Stimulated activated CD4-positive, alpha-beta T cell treated with anti-CD3 and anti-CD28 coated beads, Interleukin-1b, Interleukin-23, amount 100 ng/mL, for 24 hours (primary cell): ENCODE measurements around the gene PLSCR1.
"Not testable (repeated sequence)": the region's sequence is repeated elsewhere in the genome, so short reads cannot be mapped to it uniquely, and the experiment has no call there.

Experiments used
- DNase-seq, 4 experiments: peaks; one replicate each; pipeline ENCODE4 v3.0.0-alpha.2; 2020; ENCODE audit warnings: low read depth in 4 of 4, low spot score in 1 of 4

The PLSCR1 gene

DNA sequence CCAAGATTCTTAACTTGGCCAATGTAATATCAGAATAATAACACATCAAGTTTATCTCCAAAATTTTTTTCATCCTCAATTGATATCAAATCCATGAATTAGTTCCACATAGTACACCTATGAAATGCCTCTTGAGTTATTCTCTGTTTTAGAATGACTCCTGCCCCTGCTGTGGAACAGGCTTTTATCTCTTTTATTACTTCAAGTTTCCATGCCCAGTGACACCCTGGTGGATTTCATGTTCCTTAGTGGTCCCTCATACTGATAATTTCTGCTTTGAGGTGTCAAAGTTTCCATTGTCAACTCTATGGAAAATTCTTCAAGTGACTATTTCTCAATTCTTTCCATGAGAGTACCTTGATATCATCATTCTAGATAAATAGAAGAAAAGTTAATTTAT lies 24.6 kb downstream of the PLSCR1 start:
- no peak for DNase-seq

DNA sequence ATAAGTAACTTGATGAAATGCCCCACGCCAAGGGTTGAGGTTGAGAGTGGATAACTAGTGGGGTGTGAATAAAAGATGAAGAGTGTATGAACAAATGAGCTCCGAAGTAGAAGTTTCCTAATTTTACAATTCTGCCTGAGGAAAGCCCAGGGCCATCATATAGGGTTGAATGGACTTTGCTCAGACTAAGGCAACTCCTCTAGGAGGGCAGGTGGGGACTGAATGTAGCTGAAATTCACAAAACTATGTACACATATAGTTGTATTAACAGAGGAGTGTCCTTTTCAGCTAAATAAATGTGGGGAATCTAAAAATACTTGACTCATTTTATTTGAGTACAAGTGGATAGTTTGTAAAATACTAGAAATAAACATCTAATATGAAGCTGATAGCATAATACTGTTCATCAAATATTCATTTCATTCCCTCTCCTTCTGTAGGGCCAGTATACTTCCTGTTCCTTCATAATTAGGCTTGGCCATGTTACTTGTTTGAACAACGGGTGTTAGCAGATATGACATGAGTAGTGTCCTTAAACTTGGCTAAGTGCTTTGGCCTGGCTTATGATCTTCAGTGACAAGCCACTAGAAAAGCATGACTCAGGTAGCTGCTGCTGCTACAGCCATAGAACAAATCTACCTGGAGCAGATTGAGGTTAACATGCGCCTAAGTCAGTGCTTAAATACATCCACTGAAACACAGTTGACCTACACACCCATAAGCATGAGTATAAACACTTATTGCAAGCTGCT lies 26.5 kb downstream of the PLSCR1 start:
- no peak for DNase-seq

DNA sequence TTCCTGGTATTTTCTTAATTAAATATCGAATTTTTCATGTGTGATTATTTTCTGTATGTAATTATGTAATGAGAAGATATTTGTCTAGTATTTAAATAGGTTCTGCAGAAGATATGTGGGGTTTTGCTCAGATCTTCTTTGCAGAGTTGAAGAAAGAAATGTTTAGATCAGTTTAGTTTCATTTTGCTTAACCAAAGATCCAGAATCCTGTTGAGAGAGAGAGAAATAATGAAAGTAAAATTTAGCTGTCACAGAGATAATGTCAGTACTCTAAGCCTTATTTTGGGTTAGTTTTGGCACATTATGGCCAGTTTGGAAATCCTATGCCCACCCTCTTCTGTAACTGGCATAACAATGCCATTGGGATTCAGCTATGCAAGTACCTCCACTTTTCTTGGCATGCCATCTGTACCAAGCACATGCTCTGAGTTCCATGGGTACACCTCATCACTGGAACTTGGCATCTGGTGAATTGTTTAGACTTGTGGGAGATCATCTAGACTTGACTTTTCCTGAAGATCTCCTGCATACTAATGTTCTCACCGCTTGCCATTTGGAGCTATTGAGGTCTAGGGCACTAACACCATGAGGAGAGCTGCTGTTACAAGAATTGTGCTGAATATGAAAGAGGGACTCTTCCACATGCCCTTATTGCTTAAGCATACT lies 30.9 kb downstream of the PLSCR1 start:
- DNase-seq = no peak

DNA sequence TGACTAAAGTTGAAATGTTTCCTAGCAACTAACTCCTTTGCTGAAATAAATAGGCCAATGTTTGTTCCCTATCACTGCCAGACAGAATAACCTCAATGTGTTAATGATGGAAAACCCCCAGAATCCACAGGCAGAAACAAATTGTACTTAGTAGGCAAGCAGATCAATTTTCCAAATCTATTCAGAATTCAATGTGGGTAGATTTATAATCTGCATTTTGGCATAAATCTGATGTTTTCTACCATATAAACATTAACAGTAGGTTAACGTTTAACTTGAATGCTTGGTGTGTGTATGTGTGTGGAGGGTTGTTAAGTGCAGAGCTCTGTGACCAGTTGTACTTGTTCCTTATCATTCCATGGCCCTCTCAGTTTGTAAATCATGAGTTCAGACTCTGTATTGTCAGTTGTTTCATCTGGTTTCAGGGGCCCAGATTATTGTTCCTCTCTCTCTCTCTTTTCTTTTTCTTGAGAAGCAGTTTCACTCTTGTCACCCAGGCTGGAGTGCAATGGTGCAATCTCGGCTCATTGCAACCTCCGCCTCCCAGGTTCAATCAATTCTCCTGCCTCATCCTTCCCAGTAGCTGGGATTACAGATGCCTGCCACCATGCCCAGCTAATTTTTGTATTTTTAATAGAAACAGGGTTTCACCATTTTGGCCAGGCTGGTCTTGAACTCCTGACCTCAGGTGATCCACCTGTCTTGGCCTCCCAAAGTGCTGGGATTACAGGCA lies 32.8 kb downstream of the PLSCR1 start:
- no peak for DNase-seq

DNA sequence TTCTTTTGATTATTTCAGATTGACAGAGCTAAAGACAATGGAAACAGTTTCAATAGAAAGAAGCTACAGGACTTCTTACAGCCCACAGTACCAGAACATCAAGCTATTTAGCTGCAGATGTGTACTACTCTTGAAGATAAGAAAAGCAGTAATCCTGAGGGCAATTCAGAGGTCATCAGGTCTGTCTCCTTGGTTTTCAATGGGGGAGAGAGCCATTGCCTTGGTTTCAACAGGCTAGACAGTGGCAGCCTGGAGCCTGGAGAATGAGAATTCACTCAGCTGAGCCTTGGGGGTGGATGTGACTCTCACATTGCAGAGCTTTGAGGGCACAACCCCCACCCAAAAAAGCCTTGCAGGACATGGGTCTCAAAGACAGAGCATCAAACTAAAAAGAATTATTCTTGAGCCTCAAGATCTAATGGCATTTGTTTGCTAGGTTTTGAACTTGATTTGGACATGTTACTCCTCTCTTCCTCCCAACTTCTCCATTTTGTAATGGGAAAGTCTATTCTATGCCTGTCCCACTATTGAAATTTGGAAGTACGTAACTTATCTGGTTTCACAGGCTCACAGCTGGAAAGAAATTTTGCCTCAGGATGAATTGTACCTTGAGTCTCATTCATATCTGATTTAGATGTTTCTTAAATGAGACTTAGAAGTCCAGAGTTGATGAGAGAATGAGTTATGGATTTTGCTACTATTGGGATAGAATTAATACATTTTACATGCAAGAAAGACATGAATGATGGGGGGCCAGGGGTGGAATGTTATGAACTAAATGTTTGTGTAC lies 36.9 kb downstream of the PLSCR1 start:
- no peak for DNase-seq

DNA sequence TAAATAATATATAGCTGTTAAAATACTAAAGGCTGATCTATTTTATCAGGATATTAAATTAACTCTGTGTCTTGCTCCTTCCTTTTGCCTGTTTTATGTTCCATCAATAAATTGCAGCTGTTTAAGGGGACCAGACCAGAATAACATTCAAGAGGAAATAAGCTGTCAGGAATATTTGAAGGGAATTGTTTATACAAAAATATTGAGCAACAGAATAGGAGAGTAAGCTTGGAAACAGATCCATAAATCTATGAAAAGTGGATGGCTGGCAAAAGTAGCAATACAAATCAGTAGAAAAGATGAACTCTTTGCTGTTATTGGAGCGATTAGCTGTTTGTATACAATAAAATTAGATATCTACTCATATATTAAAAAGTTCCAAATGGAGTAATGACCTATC lies 38.9 kb downstream of the PLSCR1 start:
- no peak for DNase-seq

DNA sequence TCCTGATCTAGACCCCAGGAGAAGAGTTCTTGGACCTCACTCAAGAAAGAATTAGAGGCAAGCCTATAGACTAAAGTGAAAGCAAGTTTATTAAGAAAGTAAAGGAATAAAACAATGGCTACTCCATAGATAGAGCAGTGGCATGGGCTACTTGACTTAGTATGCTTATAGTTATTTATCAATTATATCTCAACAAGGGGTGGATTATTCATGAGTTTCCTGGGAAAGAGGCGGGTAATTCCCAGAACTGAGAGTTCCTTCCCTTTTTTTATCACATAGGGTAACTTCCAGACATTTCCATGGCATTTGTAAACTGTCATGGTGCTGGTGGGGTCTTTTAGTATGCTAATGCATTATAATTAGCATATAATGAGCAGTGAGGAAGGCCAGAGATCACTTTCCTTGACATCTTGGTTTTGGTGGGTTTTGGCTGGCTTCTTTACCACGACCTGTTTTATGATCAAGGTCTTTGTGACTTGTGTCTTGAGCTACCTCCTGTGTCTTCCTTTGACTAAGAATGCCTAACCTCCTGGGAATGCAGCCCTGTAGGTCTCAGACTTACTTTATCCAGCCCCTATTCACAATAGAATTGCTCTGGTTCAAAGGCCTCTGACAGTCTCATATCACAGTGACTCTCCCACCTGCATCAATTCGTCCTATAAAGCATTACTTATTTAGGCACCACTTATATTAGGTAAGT lies 39.8 kb downstream of the PLSCR1 start:
- no peak for DNase-seq

DNA sequence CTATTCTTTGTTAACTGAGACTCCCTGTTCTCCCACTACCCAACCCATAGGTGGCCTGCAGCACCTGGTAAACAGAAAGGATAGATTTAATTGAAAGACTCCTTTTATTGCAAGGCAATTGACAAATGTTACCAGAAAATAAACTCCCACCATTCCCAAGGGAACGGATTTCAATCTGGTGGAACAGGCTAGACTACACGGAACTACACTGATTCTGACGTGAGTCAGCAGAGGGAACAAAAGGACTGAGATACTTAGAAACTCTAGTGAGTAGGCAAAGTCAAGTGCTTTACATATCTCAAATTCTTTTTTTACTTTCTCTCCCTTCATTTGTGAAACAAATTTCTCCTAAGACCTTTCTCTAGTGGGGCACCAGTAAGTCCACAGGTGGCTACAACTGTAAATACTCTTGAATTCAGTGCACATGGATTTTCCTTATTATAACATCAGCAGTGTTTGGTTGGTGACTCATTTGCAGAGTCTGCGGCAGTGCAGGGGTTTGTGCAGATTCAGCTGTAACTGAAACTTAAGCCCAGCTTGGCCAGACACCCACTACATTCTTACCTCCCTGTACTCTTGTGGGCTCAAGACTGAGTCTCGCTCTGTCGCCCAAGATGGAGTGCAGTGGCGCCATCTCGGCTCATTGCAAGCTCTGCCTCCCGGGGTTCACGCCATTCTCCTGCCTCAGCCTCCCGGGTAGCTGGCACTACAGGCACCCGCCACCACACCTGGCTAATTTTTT lies 40.8 kb downstream of the PLSCR1 start:
- no peak for DNase-seq

DNA sequence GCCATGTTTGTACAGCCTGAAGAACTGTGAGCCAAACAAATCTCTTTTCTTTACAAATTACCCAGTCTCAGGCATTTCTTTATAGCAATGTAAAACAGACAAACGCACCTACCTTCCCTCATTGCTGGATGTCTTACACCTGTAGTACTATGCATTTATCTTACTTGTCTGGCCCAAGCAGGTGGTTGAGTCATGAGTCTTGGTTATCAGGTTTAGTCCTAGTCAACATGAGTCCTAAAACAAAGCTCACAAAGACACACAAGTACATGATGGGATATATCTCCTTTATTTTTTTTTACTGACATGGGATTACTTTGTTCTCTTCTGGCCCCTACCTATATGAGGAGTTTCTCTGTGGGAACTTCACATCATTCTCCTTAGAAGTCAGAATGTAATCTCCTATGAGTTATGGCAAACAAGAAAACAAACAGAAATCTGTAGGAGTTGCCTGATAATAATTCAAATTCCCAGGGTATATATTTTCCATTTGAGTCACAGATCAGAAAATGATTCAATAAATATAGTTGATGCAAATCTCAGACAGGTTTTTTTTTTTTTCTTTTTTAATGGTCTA lies 41.4 kb downstream of the PLSCR1 start:
- no peak for DNase-seq

DNA sequence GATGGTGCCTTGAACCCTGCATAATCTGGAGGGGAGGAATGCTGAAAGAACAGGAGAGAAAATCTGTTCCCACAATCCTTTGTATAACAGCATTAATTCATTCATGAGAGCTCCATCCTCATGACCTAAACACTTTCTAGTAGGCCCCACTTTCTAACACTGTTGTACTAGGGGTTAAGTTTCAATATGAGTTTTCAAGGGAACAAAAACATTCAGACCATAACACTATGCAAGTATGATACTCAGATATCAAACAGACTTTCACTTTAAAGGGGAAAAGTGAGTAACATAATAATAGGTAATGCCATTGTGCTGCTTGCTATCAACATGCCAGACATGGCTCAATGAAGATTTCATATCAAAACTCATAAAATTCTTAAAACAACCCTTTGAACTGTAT lies 42.7 kb downstream of the PLSCR1 start:
- DNase-seq = no peak

DNA sequence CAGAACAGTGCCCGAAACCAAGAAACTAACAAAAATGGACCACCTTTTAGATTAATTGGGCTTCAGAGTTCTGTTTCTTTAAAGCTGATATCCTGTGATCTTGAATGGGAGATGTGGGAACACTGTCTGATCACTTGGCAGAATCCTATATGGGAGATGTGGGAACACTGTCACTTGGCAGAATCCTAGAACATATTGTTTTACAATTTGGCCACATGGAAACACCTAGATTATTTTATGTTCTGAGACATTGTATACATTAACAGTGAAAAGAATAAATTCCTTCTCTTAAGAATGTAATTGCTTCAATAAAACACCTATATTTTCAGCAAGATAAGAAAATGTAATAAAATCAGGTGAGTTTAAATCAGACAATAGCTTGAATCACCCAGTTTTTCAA lies 44.7 kb downstream of the PLSCR1 start:
- DNase-seq = no peak

DNA sequence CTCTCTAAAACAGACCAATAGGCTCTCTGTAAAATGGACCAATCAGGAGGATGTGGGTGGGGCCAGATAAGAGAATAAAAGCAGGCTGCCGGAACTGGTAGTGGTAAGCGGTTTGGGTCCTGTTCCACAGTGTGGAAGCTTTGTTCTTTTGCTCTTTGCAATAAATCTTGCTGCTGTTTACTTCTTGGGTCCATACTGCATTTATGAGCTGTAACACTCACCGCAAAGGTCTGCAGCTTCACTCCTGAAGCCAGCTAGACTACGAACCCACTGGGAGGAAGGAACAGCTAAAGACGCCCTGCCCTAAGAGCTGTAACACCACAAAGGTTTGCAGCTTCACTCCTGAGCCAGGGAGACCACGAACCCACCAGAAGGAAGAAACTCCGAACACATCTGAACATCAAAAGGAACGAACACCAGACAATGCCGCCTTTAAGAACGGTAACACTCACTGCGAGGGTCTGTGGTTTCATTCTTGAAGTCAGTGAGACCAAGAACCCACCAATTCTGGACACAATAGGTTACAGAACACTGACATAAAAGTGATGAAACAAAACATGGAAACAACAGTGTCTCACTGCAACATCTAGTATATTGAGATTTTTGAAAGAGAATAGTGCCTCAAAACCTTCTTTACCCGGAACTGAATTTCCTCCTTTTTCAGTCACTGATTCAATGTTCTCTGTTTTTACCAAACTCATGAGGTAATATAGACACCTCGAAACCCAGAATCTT lies 46.2 kb downstream of the PLSCR1 start:
- DNase-seq = peak in 1 of 4 experiments; percentile 10

DNA sequence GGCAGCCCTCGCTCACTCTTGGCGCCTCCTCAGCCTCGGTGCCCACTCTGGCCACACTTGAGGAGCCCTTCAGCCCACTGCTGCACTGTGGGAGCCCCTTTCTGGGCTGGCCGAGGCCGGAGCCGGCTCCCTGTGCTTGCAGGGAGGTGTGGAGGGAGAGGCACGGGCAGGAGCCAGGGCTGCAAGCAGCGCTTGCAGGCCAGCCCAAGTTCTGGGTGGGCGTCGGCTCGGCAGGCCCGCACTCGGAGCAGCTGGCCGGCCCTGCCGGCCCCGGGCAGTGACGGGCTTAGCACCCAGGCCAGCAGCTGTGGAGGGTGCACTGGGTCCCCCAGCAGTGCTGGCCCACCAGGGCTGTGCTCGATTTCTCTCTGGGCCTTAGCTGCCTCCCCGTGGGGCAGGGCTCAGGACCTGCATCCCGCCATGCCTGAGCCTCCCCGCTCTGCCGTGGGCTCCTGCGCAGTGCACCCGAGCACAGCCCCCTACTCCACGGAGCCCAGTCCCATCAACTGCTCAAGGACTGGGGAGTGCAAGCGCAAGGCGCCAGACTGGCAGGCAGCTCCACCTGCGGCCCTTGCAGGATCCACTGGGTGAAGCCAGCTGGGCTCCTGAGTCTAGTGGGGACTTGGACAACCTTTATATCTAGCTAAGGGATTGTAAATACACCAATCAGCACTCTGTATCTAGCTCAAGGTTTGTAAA lies 47.1 kb downstream of the PLSCR1 start:
- DNase-seq = not testable (repeated sequence)

DNA sequence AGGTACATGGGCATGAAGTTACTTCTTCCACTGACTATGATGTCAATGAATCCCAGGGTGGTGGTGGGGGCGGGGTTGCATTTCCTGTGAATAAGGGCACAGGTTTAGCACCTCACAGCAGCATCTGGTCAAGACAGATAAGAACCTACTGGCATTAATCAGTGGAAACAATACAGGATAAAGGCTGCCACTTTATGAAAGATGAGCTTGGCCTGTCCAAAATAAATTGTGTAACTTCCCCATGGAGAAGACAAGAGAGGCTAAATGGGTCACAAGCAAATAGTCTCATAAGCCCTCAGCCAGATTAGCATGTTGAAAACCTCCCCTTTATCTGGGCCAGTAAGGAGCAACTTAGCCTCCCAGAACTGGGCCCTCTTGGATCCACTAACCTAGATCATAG lies 47.7 kb downstream of the PLSCR1 start:
- no peak for DNase-seq

DNA sequence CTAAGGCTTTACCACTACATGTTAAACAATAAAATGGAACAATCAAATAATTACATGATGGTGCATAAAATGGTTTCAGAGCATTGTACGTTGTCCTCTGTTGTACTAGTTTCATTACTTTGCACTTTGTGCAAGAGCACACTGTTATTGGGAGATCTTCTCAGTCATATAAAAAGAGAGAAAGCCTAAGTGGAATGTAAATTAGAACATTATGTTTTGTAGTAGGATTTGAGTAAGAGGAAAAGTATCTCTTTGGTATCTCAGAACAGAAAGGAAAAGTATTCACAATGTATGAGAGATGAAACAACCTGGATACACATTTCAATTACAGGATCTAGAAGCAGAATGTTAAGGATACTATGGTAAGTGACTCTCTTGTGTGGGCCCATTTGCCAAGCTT lies 48.2 kb downstream of the PLSCR1 start:
- no peak for DNase-seq

DNA sequence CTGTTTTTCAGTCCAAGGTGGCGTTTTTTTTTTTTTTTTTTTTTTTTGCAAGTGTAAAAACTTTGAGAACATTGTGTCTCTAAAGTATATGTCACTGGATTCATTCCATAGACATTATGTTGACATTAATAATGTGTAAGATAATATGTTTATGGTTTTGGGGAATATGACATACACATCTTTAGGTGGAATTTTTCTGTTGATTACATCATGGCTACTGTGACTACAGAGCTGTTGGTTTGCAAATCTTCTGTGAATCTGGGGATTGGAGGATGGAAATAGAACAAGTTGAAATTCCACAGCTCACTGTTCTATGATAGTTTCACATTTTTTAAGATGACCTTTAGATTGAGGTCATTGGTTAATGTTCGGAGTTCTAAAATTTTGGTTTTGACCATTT lies 50.6 kb downstream of the PLSCR1 start:
- no peak for DNase-seq

DNA sequence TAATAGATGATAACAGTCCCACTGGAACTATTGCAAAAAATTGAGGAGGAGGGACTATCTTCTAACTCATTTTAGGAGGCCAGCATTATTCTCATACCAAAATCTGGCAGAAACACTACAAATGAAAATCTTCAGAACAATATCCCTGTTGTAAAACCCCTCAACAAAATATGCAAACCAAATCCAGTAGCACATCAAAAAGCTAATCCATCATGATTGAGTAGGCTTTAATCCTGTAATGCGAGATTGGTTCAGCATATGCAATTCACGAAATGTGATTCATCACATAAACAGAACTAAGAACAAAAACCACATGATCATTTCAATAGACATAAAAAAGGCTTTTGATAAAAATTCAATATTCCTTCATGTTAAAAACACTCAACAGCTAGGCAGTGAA lies 51.2 kb downstream of the PLSCR1 start:
- DNase-seq = no peak

DNA sequence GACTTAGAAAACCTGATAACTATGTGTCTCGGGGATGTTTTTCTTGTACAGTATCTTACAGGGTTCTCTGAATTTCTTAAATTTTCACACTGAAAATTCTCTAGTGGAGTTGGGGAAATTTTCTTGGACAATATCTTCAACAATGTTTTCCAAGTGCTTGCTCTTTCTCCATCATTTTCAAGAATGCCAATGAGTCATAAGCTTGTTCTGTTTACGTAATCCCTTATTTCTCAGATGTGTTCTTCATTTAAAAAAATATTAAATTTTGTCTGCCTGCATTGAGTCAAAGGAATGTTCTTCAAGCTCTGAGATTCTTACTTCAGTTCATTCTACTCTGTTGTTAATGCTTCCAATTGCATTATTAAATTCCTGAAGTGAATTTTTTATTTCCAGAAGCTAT lies 53.1 kb downstream of the PLSCR1 start:
- DNase-seq = no peak

DNA sequence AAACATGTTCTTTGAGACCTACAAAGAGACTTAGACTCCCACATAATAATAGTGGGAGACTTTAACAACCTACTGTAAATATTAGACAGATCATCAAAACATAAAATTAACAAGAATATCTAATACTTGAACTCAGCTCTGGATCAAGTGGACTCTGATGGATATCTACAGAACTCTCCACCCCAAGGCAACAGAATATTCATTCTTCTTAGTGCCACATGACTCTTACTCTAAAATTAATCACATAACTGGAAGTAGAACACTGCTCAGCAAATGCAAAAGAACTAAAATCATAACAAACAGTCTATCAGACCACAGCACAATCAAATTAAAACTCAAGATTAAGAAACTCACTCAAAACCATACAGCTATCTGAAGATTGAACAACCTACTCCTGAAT lies 59.1 kb downstream of the PLSCR1 start:
- DNase-seq = no peak
